H1 (cell line): ENCODE results near the gene FSTL4. TPM values are rescaled to one million over a fixed set of nuclear protein-coding genes. Genes with fewer than 3 reads are reported as not detected.

Source experiments
- CTCF ChIA-PET: fragments of 300-600 bp; sonication (Branson Sonifier 250); formaldehyde crosslinking; loops from one replicate; lab custom pipeline; 2021; ENCODE audit not compliant: partially characterized antibody; lab: Charles Lee
- POLR2A ChIA-PET: fragments of 300-600 bp; sonication (Branson Sonifier 250); formaldehyde crosslinking; loops from one replicate; lab custom pipeline; 2021; ENCODE audit warnings: inconsistent platforms; ENCODE audit not compliant: partially characterized antibody; lab: Charles Lee
- DNase-seq, 2 experiments: peaks; one replicate each; pipeline versions ENCODE4 v3.0.0 to v3.0.0-alpha.2; 2010 to 2022; ENCODE audit warnings: low spot score in 2 of 2, low read depth in 1 of 2, mixed read lengths in 1 of 2
- FAIRE-seq: peaks from 2 replicates; lab custom pipeline; 2011; peaks lifted over from hg19 to GRCh38; lab: Jason Lieb, UNC
- H2AFZ ChIP-seq: 2 replicates; pipeline ENCODE4 v1.8.1; 2012; ENCODE audit warnings: low read length, inconsistent platforms
- H2AK5ac ChIP-seq: 2 replicates; pipeline ENCODE4 v1.6.1; 2013; ENCODE audit warnings: low read depth, low read length
- H2BK120ac ChIP-seq: replicated peaks from 2 replicates; pipeline ENCODE3; 2013; ENCODE audit warnings: low read depth, low read length, inconsistent platforms
- H2BK12ac ChIP-seq: 2 replicates; pipeline ENCODE4 v1.6.1; 2013; ENCODE audit warnings: low read depth, low read length
- H2BK15ac ChIP-seq: 2 replicates; pipeline ENCODE4 v1.6.1; 2013; ENCODE audit warnings: low read length
- H2BK20ac ChIP-seq: 2 replicates; pipeline ENCODE4 v1.6.1; 2013; ENCODE audit warnings: low read length
- H2BK5ac ChIP-seq: 2 replicates; pipeline ENCODE4 v1.6.1; 2013; ENCODE audit warnings: low read depth, low read length
- H3K14ac ChIP-seq: 2 replicates; pipeline ENCODE4 v1.6.1; 2013; ENCODE audit warnings: inconsistent platforms; ENCODE audit not compliant: insufficient read length
- H3K18ac ChIP-seq: 2 replicates; pipeline ENCODE4 v1.6.1; 2013; ENCODE audit warnings: low read length; ENCODE audit errors: extremely low read depth
- H3K23ac ChIP-seq: 2 replicates; pipeline ENCODE4 v1.6.1; 2013; ENCODE audit warnings: inconsistent platforms; ENCODE audit not compliant: insufficient read length
- H3K23me2 ChIP-seq: 2 replicates; pipeline ENCODE4 v1.6.1; 2013; ENCODE audit warnings: low read depth, low read length
- H3K27ac ChIP-seq: 2 replicates; pipeline ENCODE4 v1.6.1; 2011; ENCODE audit warnings: low read depth, low read length, inconsistent platforms
- H3K27me3 ChIP-seq, 4 experiments: replicated peaks in 1 of 4; 1 replicate in 1 of 4; 2 replicates in 3 of 4; pipeline versions ENCODE4 v1.6.1 to v1.8.1; 2011 to 2013; ENCODE audit warnings: low read length in 3 of 4, mild to moderate bottlenecking in 3 of 4, inconsistent platforms in 2 of 4, mixed read lengths in 2 of 4, moderate library complexity in 1 of 4; ENCODE audit not compliant: control insufficient read depth in 3 of 4, insufficient read depth in 3 of 4; ENCODE audit errors: extremely low read depth in 1 of 4
- H3K36me3 ChIP-seq, 4 experiments: 2 replicates each; pipeline versions ENCODE4 v1.6.1 to v1.8.1; 2011 to 2013; ENCODE audit warnings: mild to moderate bottlenecking in 4 of 4, low read length in 3 of 4, moderate library complexity in 2 of 4, control low read depth in 1 of 4, inconsistent platforms in 1 of 4; ENCODE audit not compliant: insufficient read depth in 4 of 4, control insufficient read depth in 2 of 4
- H3K4ac ChIP-seq: replicated peaks from 2 replicates; pipeline ENCODE3; 2013; ENCODE audit warnings: low read length, low read depth, mixed read lengths, inconsistent platforms; ENCODE audit not compliant: insufficient read length
- H3K4me1 ChIP-seq, 4 experiments: replicated peaks in 1 of 4; 1 replicate in 1 of 4; 2 replicates in 3 of 4; pipeline versions ENCODE4 v1.6.1 to v1.8.1; 2011 to 2013; ENCODE audit warnings: low read length in 3 of 4, inconsistent platforms in 2 of 4, mixed read lengths in 1 of 4; ENCODE audit not compliant: insufficient read depth in 4 of 4, control insufficient read depth in 3 of 4
- H3K4me2 ChIP-seq, 2 experiments: 2 replicates each; pipeline versions ENCODE4 v1.6.1 to v1.8.1; 2011 to 2013; ENCODE audit warnings: low read depth in 2 of 2, low read length in 2 of 2, control low read depth in 1 of 2, inconsistent platforms in 1 of 2, mild to moderate bottlenecking in 1 of 2; ENCODE audit not compliant: insufficient read depth in 1 of 2
- H3K4me3 ChIP-seq, 4 experiments: fragments of 200-600, 300-600 bp in 1 of 4; sonication (generic), shearing (Covaris generic), sonication (Bioruptor Twin) in 1 of 4; 2 replicates each; pipeline versions ENCODE4 v1.5.1 to v1.8.1; 2011 to 2016; ENCODE audit warnings: low read length in 4 of 4, low read depth in 3 of 4, control low read depth in 2 of 4, inconsistent platforms in 2 of 4, mild to moderate bottlenecking in 2 of 4, mixed read lengths in 1 of 4, moderate library complexity in 1 of 4; ENCODE audit not compliant: insufficient read depth in 2 of 4; ENCODE audit errors: extremely low read depth in 1 of 4
- H3K56ac ChIP-seq: replicated peaks from 2 replicates; pipeline ENCODE3; 2013; ENCODE audit warnings: low read depth, mild to moderate bottlenecking, mixed read lengths, low read length, inconsistent platforms; ENCODE audit not compliant: insufficient read length
- H3K79me1 ChIP-seq: 2 replicates; pipeline ENCODE4 v1.6.1; 2013; ENCODE audit warnings: low read depth, low read length, control low read depth
- H3K79me2 ChIP-seq, 2 experiments: 2 replicates each; pipeline versions ENCODE4 v1.6.1 to v1.8.1; 2012 to 2013; ENCODE audit warnings: low read length in 2 of 2, mild to moderate bottlenecking in 2 of 2, inconsistent platforms in 1 of 2; ENCODE audit not compliant: insufficient read depth in 2 of 2, control insufficient read depth in 1 of 2
- H3K9ac ChIP-seq, 4 experiments: replicated peaks in 1 of 4; 1 replicate in 1 of 4; 2 replicates in 3 of 4; pipeline versions ENCODE4 v1.6.1 to v1.8.1; 2011 to 2013; ENCODE audit warnings: low read depth in 3 of 4, low read length in 3 of 4, control low read depth in 2 of 4, mild to moderate bottlenecking in 2 of 4, moderate library complexity in 2 of 4, inconsistent platforms in 1 of 4; ENCODE audit errors: extremely low read depth in 1 of 4
- H3K9me3 ChIP-seq, 2 experiments: 2 replicates each; pipeline versions ENCODE4 v1.6.1 to v1.8.1; 2012 to 2013; ENCODE audit warnings: mild to moderate bottlenecking in 2 of 2, moderate library complexity in 2 of 2, control low read depth in 1 of 2, inconsistent platforms in 1 of 2, low read depth in 1 of 2, low read length in 1 of 2, mixed read lengths in 1 of 2; ENCODE audit not compliant: insufficient read depth in 2 of 2
- H4K20me1 ChIP-seq, 2 experiments: replicated peaks in 1 of 2; 2 replicates each; pipeline versions ENCODE3 to v1.8.1; 2011 to 2013; ENCODE audit warnings: inconsistent platforms in 2 of 2, low read length in 2 of 2, mild to moderate bottlenecking in 1 of 2; ENCODE audit not compliant: insufficient read depth in 2 of 2, control insufficient read depth in 1 of 2
- H4K5ac ChIP-seq: 2 replicates; pipeline ENCODE4 v1.6.1; 2013; ENCODE audit warnings: low read length, low read depth, mixed read lengths, inconsistent platforms; ENCODE audit not compliant: insufficient read length
- H4K8ac ChIP-seq: 2 replicates; pipeline ENCODE4 v1.8.0; 2013; ENCODE audit warnings: mild to moderate bottlenecking, moderate library complexity, low read length, inconsistent platforms; ENCODE audit not compliant: insufficient read depth; ENCODE audit errors: extremely low read depth
- H4K91ac ChIP-seq: replicated peaks from 2 replicates; pipeline ENCODE3; 2013; ENCODE audit warnings: low read length, mixed read lengths, inconsistent platforms; ENCODE audit not compliant: insufficient read length
- BACH1 ChIP-seq: IDR thresholded peaks from 2 replicates; pipeline ENCODE4 v1.6.1; 2012; ENCODE audit warnings: low read length, improper control_type of control experiment
- CEBPB ChIP-seq: IDR thresholded peaks from 2 replicates; pipeline ENCODE4 v1.6.1; 2012; ENCODE audit warnings: low read depth, low read length
- EZH2 ChIP-seq: fragments of 200-600 bp; sonication (generic); IDR thresholded peaks from 2 replicates; pipeline ENCODE4 v1.7.1; 2012; ENCODE audit warnings: low read depth, mild to moderate bottlenecking, moderate library complexity, low read length, inconsistent platforms; ENCODE audit not compliant: severe bottlenecking
- FOSL1 ChIP-seq: IDR thresholded peaks from 2 replicates; pipeline ENCODE4 v1.6.1; 2011; ENCODE audit warnings: mild to moderate bottlenecking, low read depth, low read length, moderate library complexity; ENCODE audit not compliant: insufficient read depth
- HDAC2 ChIP-seq, 2 experiments: fragments of 300-600 bp in 1 of 2; sonication (generic) in 1 of 2; IDR thresholded peaks; 2 replicates each; pipeline ENCODE4 v1.6.1; 2011 to 2012; ENCODE audit warnings: low read depth in 2 of 2, low read length in 2 of 2, mild to moderate bottlenecking in 2 of 2, moderate library complexity in 2 of 2, borderline replicate concordance in 1 of 2, inconsistent platforms in 1 of 2
- JUN ChIP-seq: IDR thresholded peaks from 2 replicates; pipeline ENCODE4 v1.6.1; 2011; ENCODE audit warnings: low read depth, mild to moderate bottlenecking, improper control_type of control experiment, low read length
- MAFK ChIP-seq: IDR thresholded peaks from 2 replicates; pipeline ENCODE4 v1.6.1; 2012; ENCODE audit warnings: low read depth, mild to moderate bottlenecking, improper control_type of control experiment, low read length
- RAD21 ChIP-seq, 2 experiments: IDR thresholded peaks in 1 of 2; conservative IDR thresholded peaks in 1 of 2; 2 replicates each; pipeline ENCODE4 v1.6.1; 2011; ENCODE audit warnings: low read depth in 2 of 2, low read length in 2 of 2, improper control_type of control experiment in 1 of 2, inconsistent platforms in 1 of 2, mild to moderate bottlenecking in 1 of 2, moderate library complexity in 1 of 2
- SUZ12 ChIP-seq: fragments of 200-600 bp; sonication (generic); IDR thresholded peaks from 2 replicates; pipeline ENCODE4 v1.6.1; 2012; ENCODE audit warnings: mild to moderate bottlenecking, inconsistent platforms, low read length, moderate library complexity, mixed read lengths
- TBP ChIP-seq: IDR thresholded peaks from 2 replicates; pipeline ENCODE4 v1.6.1; 2011; ENCODE audit warnings: low read depth, low read length, improper control_type of control experiment
- USF2 ChIP-seq: IDR thresholded peaks from 2 replicates; pipeline ENCODE4 v1.6.1; 2011; ENCODE audit warnings: low read length, improper control_type of control experiment
- WGBS, 2 experiments: shearing (Covaris generic) in 1 of 2; methylation state at CpG; one replicate each; pipeline versions ENCODE4 v1.1.6 to v1.1.7; 2013 to 2015; ENCODE audit warnings: low lambda C conversion rate in 2 of 2, mixed read lengths in 2 of 2, inconsistent platforms in 1 of 2, low coverage in 1 of 2, missing lambda C conversion rate in 1 of 2; ENCODE audit not compliant: insufficient replicate concordance in 2 of 2, insufficient coverage in 1 of 2, insufficient read length in 1 of 2; ENCODE audit errors: extremely low coverage in 1 of 2, missing lambda C conversion rate in 1 of 2; 5-methylcytosine and 5-hydroxymethylcytosine counted together
- polyA plus RNA-seq, 7 experiments: library from polyadenylated mRNA; depleted of rRNA in 3 of 7; stranded (reverse) in 5 of 7; unstranded in 2 of 7; fragments of >200 nt in 5 of 7; fragments of 200-250 nt in 2 of 7; gene quantifications; 1 replicate in 5 of 7; 2 replicates in 1 of 7; 4 replicates in 1 of 7; pipeline versions ENCODE4 v1.2.1 to v1.2.3, GENCODE V29; 2011 to 2013; ENCODE audit warnings: missing spikeins in 2 of 7, mixed read lengths in 2 of 7
- total RNA-seq: library from RNA; stranded (reverse); fragmentation: NEBNext Ultra II Directional; extraction: Animal tissue kit (Norgen Biotek cat#: 25700); gene quantifications from 2 replicates; pipeline ENCODE4 v1.2.1, GENCODE V29; 2021

The FSTL4 gene
- total and polyA plus RNA-seq, 2 of the 8 experiments (the other 6 are each of a cell fraction or from before 2014, with no cell fraction given) = 3.1 to 4.1 TPM

- CTCF ChIA-PET = interaction anchor here (0.7 to 8.6 kb wide), 6 partner anchors 9 to 124 kb away, joined by 3 to 65 read pairs (median 4); no protein-coding TSS in a partner anchor
- no peak for TF ChIP-seq MAFK
- no peak for TF ChIP-seq SUZ12
- TF ChIP-seq EZH2 = no peak
- TF ChIP-seq BACH1 = no peak
- no peak for TF ChIP-seq RAD21 (IDR thresholded peaks at IDR 0.05 in 1 of 2, conservative IDR thresholded peaks at IDR 0.05 in 1 of 2; ENCODE audit: low read depth in 2 of 2, low read length in 2 of 2)
- no peak for TF ChIP-seq JUN
- no peak for TF ChIP-seq USF2
- TF ChIP-seq FOSL1 = no peak
- TF ChIP-seq HDAC2 (IDR thresholded peaks at IDR 0.05; ENCODE audit: borderline replicate concordance in 1 of 2, low read depth in 2 of 2, low read length in 2 of 2) = no peak
- TF ChIP-seq CEBPB = no peak
- no peak for TF ChIP-seq TBP
Measured at GRCh38 chr5:133235696-133236426, 376.5 kb downstream of the FSTL4 start.

More at GRCh38 chr5:133235696-133236426, 376.5 kb downstream of the FSTL4 start:
- Histone ChIP-seq H3K27ac (no peak overlapping the region), H2BK5ac (no peak overlapping the region), H3K23me2 (no peaks in the 10 kb centered on the region), H2AK5ac (0 out of 2 replicates have a peak overlapping the region, but pooled peaks have one; percentile 70), H2BK12ac (no peak overlapping the region), H3K36me3 (no peaks in the 10 kb centered on the region; a peak in 1 of 8 replicates), H2AFZ (no peak overlapping the region), H3K18ac (no peak overlapping the region), H4K8ac (no peak overlapping the region), H3K23ac (no peak overlapping the region), H3K79me2 (no peaks in the 10 kb centered on the region), H4K20me1 (no peaks in the 10 kb centered on the region), H3K56ac (no peak overlapping the region), H3K4me1 (peaks cover 0 to 4% (median 0%) of the 10 kb centered on the region in 4 experiments; a peak in 1 of 7 replicates), H3K9ac (no peak overlapping the region), H3K27me3 (no peaks in the 10 kb centered on the region), H3K9me3 (no peaks in the 10 kb centered on the region), H2BK120ac (no peak overlapping the region), H3K79me1 (no peaks in the 10 kb centered on the region; the same call in 1 of the 2 replicates), H3K4me3 (no peak overlapping the region), H2BK20ac (no peak overlapping the region), H3K4me2 (no peak overlapping the region), H3K14ac (no peak overlapping the region), H4K5ac (no peak overlapping the region), H3K4ac (no peak overlapping the region), H4K91ac (no peak overlapping the region), H2BK15ac (no peak overlapping the region)
- POLR2A ChIA-PET = interaction anchor here (0.7 kb wide), 1 partner anchor 771 kb away, joined by 3 read pairs; no protein-coding TSS in a partner anchor
- FAIRE-seq (no peak), DNase-seq (no peak)
- WGBS, 2 experiments = 84% methylated on average over 9 of the region's 9 CpGs; no CpG with 5 or more reads in 1 of the 2 experiments
